H1 (cell line): Measurements from ENCODE around the gene PRR5L. TPM values are rescaled to one million over a fixed set of nuclear protein-coding genes. Genes with fewer than 3 reads are reported as not detected.

Experiments used
- CTCF ChIA-PET: fragments of 300-600 bp; sonication (Branson Sonifier 250); formaldehyde crosslinking; loops from one replicate; lab custom pipeline; 2021; ENCODE audit not compliant: partially characterized antibody; lab: Charles Lee
- POLR2A ChIA-PET: fragments of 300-600 bp; sonication (Branson Sonifier 250); formaldehyde crosslinking; loops from one replicate; lab custom pipeline; 2021; ENCODE audit warnings: inconsistent platforms; ENCODE audit not compliant: partially characterized antibody; lab: Charles Lee
- DNase-seq, 2 experiments: peaks; one replicate each; pipeline versions ENCODE4 v3.0.0 to v3.0.0-alpha.2; 2010 to 2022; ENCODE audit warnings: low spot score in 2 of 2, low read depth in 1 of 2, mixed read lengths in 1 of 2
- FAIRE-seq: peaks from 2 replicates; lab custom pipeline; 2011; peaks lifted over from hg19 to GRCh38; lab: Jason Lieb, UNC
- H2AFZ ChIP-seq: 2 replicates; pipeline ENCODE4 v1.8.1; 2012; ENCODE audit warnings: low read length, inconsistent platforms
- H2AK5ac ChIP-seq: 2 replicates; pipeline ENCODE4 v1.6.1; 2013; ENCODE audit warnings: low read depth, low read length
- H2BK120ac ChIP-seq: replicated peaks from 2 replicates; pipeline ENCODE3; 2013; ENCODE audit warnings: low read depth, low read length, inconsistent platforms
- H2BK12ac ChIP-seq: 2 replicates; pipeline ENCODE4 v1.6.1; 2013; ENCODE audit warnings: low read depth, low read length
- H2BK15ac ChIP-seq: 2 replicates; pipeline ENCODE4 v1.6.1; 2013; ENCODE audit warnings: low read length
- H2BK20ac ChIP-seq: 2 replicates; pipeline ENCODE4 v1.6.1; 2013; ENCODE audit warnings: low read length
- H2BK5ac ChIP-seq: 2 replicates; pipeline ENCODE4 v1.6.1; 2013; ENCODE audit warnings: low read depth, low read length
- H3K14ac ChIP-seq: 2 replicates; pipeline ENCODE4 v1.6.1; 2013; ENCODE audit warnings: inconsistent platforms; ENCODE audit not compliant: insufficient read length
- H3K18ac ChIP-seq: 2 replicates; pipeline ENCODE4 v1.6.1; 2013; ENCODE audit warnings: low read length; ENCODE audit errors: extremely low read depth
- H3K23ac ChIP-seq: 2 replicates; pipeline ENCODE4 v1.6.1; 2013; ENCODE audit warnings: inconsistent platforms; ENCODE audit not compliant: insufficient read length
- H3K23me2 ChIP-seq: 2 replicates; pipeline ENCODE4 v1.6.1; 2013; ENCODE audit warnings: low read depth, low read length
- H3K27ac ChIP-seq: 2 replicates; pipeline ENCODE4 v1.6.1; 2011; ENCODE audit warnings: low read depth, low read length, inconsistent platforms
- H3K27me3 ChIP-seq, 4 experiments: replicated peaks in 1 of 4; 1 replicate in 1 of 4; 2 replicates in 3 of 4; pipeline versions ENCODE4 v1.6.1 to v1.8.1; 2011 to 2013; ENCODE audit warnings: low read length in 3 of 4, mild to moderate bottlenecking in 3 of 4, inconsistent platforms in 2 of 4, mixed read lengths in 2 of 4, moderate library complexity in 1 of 4; ENCODE audit not compliant: control insufficient read depth in 3 of 4, insufficient read depth in 3 of 4; ENCODE audit errors: extremely low read depth in 1 of 4
- H3K36me3 ChIP-seq, 4 experiments: 2 replicates each; pipeline versions ENCODE4 v1.6.1 to v1.8.1; 2011 to 2013; ENCODE audit warnings: mild to moderate bottlenecking in 4 of 4, low read length in 3 of 4, moderate library complexity in 2 of 4, control low read depth in 1 of 4, inconsistent platforms in 1 of 4; ENCODE audit not compliant: insufficient read depth in 4 of 4, control insufficient read depth in 2 of 4
- H3K4ac ChIP-seq: replicated peaks from 2 replicates; pipeline ENCODE3; 2013; ENCODE audit warnings: low read length, low read depth, mixed read lengths, inconsistent platforms; ENCODE audit not compliant: insufficient read length
- H3K4me1 ChIP-seq, 4 experiments: replicated peaks in 1 of 4; 1 replicate in 1 of 4; 2 replicates in 3 of 4; pipeline versions ENCODE4 v1.6.1 to v1.8.1; 2011 to 2013; ENCODE audit warnings: low read length in 3 of 4, inconsistent platforms in 2 of 4, mixed read lengths in 1 of 4; ENCODE audit not compliant: insufficient read depth in 4 of 4, control insufficient read depth in 3 of 4
- H3K4me2 ChIP-seq, 2 experiments: 2 replicates each; pipeline versions ENCODE4 v1.6.1 to v1.8.1; 2011 to 2013; ENCODE audit warnings: low read depth in 2 of 2, low read length in 2 of 2, control low read depth in 1 of 2, inconsistent platforms in 1 of 2, mild to moderate bottlenecking in 1 of 2; ENCODE audit not compliant: insufficient read depth in 1 of 2
- H3K4me3 ChIP-seq, 4 experiments: fragments of 200-600, 300-600 bp in 1 of 4; sonication (generic), shearing (Covaris generic), sonication (Bioruptor Twin) in 1 of 4; 2 replicates each; pipeline versions ENCODE4 v1.5.1 to v1.8.1; 2011 to 2016; ENCODE audit warnings: low read length in 4 of 4, low read depth in 3 of 4, control low read depth in 2 of 4, inconsistent platforms in 2 of 4, mild to moderate bottlenecking in 2 of 4, mixed read lengths in 1 of 4, moderate library complexity in 1 of 4; ENCODE audit not compliant: insufficient read depth in 2 of 4; ENCODE audit errors: extremely low read depth in 1 of 4
- H3K56ac ChIP-seq: replicated peaks from 2 replicates; pipeline ENCODE3; 2013; ENCODE audit warnings: low read depth, mild to moderate bottlenecking, mixed read lengths, low read length, inconsistent platforms; ENCODE audit not compliant: insufficient read length
- H3K79me1 ChIP-seq: 2 replicates; pipeline ENCODE4 v1.6.1; 2013; ENCODE audit warnings: low read depth, low read length, control low read depth
- H3K79me2 ChIP-seq, 2 experiments: 2 replicates each; pipeline versions ENCODE4 v1.6.1 to v1.8.1; 2012 to 2013; ENCODE audit warnings: low read length in 2 of 2, mild to moderate bottlenecking in 2 of 2, inconsistent platforms in 1 of 2; ENCODE audit not compliant: insufficient read depth in 2 of 2, control insufficient read depth in 1 of 2
- H3K9ac ChIP-seq, 4 experiments: replicated peaks in 1 of 4; 1 replicate in 1 of 4; 2 replicates in 3 of 4; pipeline versions ENCODE4 v1.6.1 to v1.8.1; 2011 to 2013; ENCODE audit warnings: low read depth in 3 of 4, low read length in 3 of 4, control low read depth in 2 of 4, mild to moderate bottlenecking in 2 of 4, moderate library complexity in 2 of 4, inconsistent platforms in 1 of 4; ENCODE audit errors: extremely low read depth in 1 of 4
- H3K9me3 ChIP-seq, 2 experiments: 2 replicates each; pipeline versions ENCODE4 v1.6.1 to v1.8.1; 2012 to 2013; ENCODE audit warnings: mild to moderate bottlenecking in 2 of 2, moderate library complexity in 2 of 2, control low read depth in 1 of 2, inconsistent platforms in 1 of 2, low read depth in 1 of 2, low read length in 1 of 2, mixed read lengths in 1 of 2; ENCODE audit not compliant: insufficient read depth in 2 of 2
- H4K20me1 ChIP-seq, 2 experiments: replicated peaks in 1 of 2; 2 replicates each; pipeline versions ENCODE3 to v1.8.1; 2011 to 2013; ENCODE audit warnings: inconsistent platforms in 2 of 2, low read length in 2 of 2, mild to moderate bottlenecking in 1 of 2; ENCODE audit not compliant: insufficient read depth in 2 of 2, control insufficient read depth in 1 of 2
- H4K5ac ChIP-seq: 2 replicates; pipeline ENCODE4 v1.6.1; 2013; ENCODE audit warnings: low read length, low read depth, mixed read lengths, inconsistent platforms; ENCODE audit not compliant: insufficient read length
- H4K8ac ChIP-seq: 2 replicates; pipeline ENCODE4 v1.8.0; 2013; ENCODE audit warnings: mild to moderate bottlenecking, moderate library complexity, low read length, inconsistent platforms; ENCODE audit not compliant: insufficient read depth; ENCODE audit errors: extremely low read depth
- H4K91ac ChIP-seq: replicated peaks from 2 replicates; pipeline ENCODE3; 2013; ENCODE audit warnings: low read length, mixed read lengths, inconsistent platforms; ENCODE audit not compliant: insufficient read length
- ASH2L ChIP-seq: fragments of 200-600, 300-600 bp; sonication (generic); IDR thresholded peaks from one replicate; pipeline ENCODE4 v1.7.1; 2017; ENCODE audit warnings: low read length
- CBX8 ChIP-seq: fragments of 300-800, 300-1000 bp; sonication (generic); IDR thresholded peaks from 2 replicates; pipeline ENCODE4 v1.7.1; 2016; ENCODE audit warnings: low read depth, low read length, borderline replicate concordance
- CHD2 ChIP-seq: IDR thresholded peaks from 2 replicates; pipeline ENCODE4 v1.6.1; 2012; ENCODE audit warnings: low read length, improper control_type of control experiment
- GABPA ChIP-seq: IDR thresholded peaks from 2 replicates; pipeline ENCODE4 v1.6.1; 2011; ENCODE audit warnings: mild to moderate bottlenecking, low read length, moderate library complexity, borderline replicate concordance; ENCODE audit not compliant: insufficient read depth
- JUND ChIP-seq: IDR thresholded peaks from 2 replicates; pipeline ENCODE4 v1.6.1; 2011; ENCODE audit warnings: mild to moderate bottlenecking, improper control_type of control experiment, low read length
- POU5F1 ChIP-seq: IDR thresholded peaks from 2 replicates; pipeline ENCODE4 v1.6.1; 2011; ENCODE audit warnings: low read depth, mild to moderate bottlenecking, low read length, moderate library complexity
- RAD21 ChIP-seq, 2 experiments: IDR thresholded peaks in 1 of 2; conservative IDR thresholded peaks in 1 of 2; 2 replicates each; pipeline ENCODE4 v1.6.1; 2011; ENCODE audit warnings: low read depth in 2 of 2, low read length in 2 of 2, improper control_type of control experiment in 1 of 2, inconsistent platforms in 1 of 2, mild to moderate bottlenecking in 1 of 2, moderate library complexity in 1 of 2
- SIX5 ChIP-seq: IDR thresholded peaks from 2 replicates; pipeline ENCODE4 v1.6.1; 2011; ENCODE audit warnings: mild to moderate bottlenecking, low read depth, low read length
- SP4 ChIP-seq: IDR thresholded peaks from 2 replicates; pipeline ENCODE4 v1.6.1; 2012; ENCODE audit warnings: low read length, inconsistent platforms
- SRF ChIP-seq: IDR thresholded peaks from 2 replicates; pipeline ENCODE4 v1.6.1; 2011; ENCODE audit warnings: mild to moderate bottlenecking, low read depth, low read length, moderate library complexity
- TBP ChIP-seq: IDR thresholded peaks from 2 replicates; pipeline ENCODE4 v1.6.1; 2011; ENCODE audit warnings: low read depth, low read length, improper control_type of control experiment
- ZNF274 ChIP-seq: IDR thresholded peaks from 2 replicates; pipeline ENCODE4 v1.7.0; 2012; ENCODE audit warnings: low read length, borderline replicate concordance; ENCODE audit errors: extremely low read depth
- polyA plus RNA-seq, 7 experiments: library from polyadenylated mRNA; depleted of rRNA in 3 of 7; stranded (reverse) in 5 of 7; unstranded in 2 of 7; fragments of >200 nt in 5 of 7; fragments of 200-250 nt in 2 of 7; gene quantifications; 1 replicate in 5 of 7; 2 replicates in 1 of 7; 4 replicates in 1 of 7; pipeline versions ENCODE4 v1.2.1 to v1.2.3, GENCODE V29; 2011 to 2013; ENCODE audit warnings: missing spikeins in 2 of 7, mixed read lengths in 2 of 7
- total RNA-seq: library from RNA; stranded (reverse); fragmentation: NEBNext Ultra II Directional; extraction: Animal tissue kit (Norgen Biotek cat#: 25700); gene quantifications from 2 replicates; pipeline ENCODE4 v1.2.1, GENCODE V29; 2021

PRR5L gene
- total and polyA plus RNA-seq, 2 of the 8 experiments (the other 6 are each of a cell fraction or from before 2014, with no cell fraction given), result 6.6 to 10.1 TPM

- Histone ChIP-seq H3K4ac (no peak overlapping the region), H4K20me1 (no peaks in the 10 kb centered on the region), H3K18ac (no peak overlapping the region), H2BK5ac (no peak overlapping the region), H3K4me2 (no peak overlapping the region), H3K79me2 (no peaks in the 10 kb centered on the region), H3K56ac (no peak overlapping the region), H3K27ac (no peak overlapping the region), H4K8ac (no peak overlapping the region), H3K79me1 (no peaks in the 10 kb centered on the region), H3K4me1 (no peaks in the 10 kb centered on the region), H3K4me3 (no peak overlapping the region), H2BK20ac (no peak overlapping the region), H2BK120ac (no peak overlapping the region), H2BK15ac (no peak overlapping the region), H3K9ac (no peak overlapping the region), H3K9me3 (no peaks in the 10 kb centered on the region), H3K23ac (no peak overlapping the region), H2AFZ (no peak overlapping the region), H3K14ac (no peak overlapping the region), H4K5ac (no peak overlapping the region), H4K91ac (no peak overlapping the region), H3K27me3 (no peaks in the 10 kb centered on the region), H2BK12ac (no peak overlapping the region), H2AK5ac (no peak overlapping the region), H3K36me3 (no peaks in the 10 kb centered on the region), H3K23me2 (no peaks in the 10 kb centered on the region; the same call in 1 of the 2 replicates)
- TF ChIP-seq ASH2L (no peak), SRF (no peak), SIX5 (no peak), POU5F1 (no peak), ZNF274 (no peak), JUND (no peak), TBP (no peak), GABPA (no peak), CBX8 (no peak), SP4 (no peak), RAD21 (IDR thresholded peaks at IDR 0.05 in 1 of 2, conservative IDR thresholded peaks at IDR 0.05 in 1 of 2; ENCODE audit: low read depth in 2 of 2, low read length in 2 of 2) (no peak), CHD2 (no peak)
- ChIA-PET CTCF (interaction anchor here (1.3 kb wide), 1 partner anchor 115 kb away, joined by 5 read pairs; no protein-coding TSS in a partner anchor), POLR2A (no interaction called here)
- DNase-seq (no peak), FAIRE-seq (no peak)
These were observed 111.3 kb downstream of the PRR5L start for GRCh38 chr11:36407356-36407755.
